Measurements from ENCODE around the gene PITPNM3.
"Not testable (repeated sequence)": the region's sequence is repeated elsewhere in the genome, so short reads cannot be mapped to it uniquely, and the experiment has no call there.

PITPNM3 gene

DNA sequence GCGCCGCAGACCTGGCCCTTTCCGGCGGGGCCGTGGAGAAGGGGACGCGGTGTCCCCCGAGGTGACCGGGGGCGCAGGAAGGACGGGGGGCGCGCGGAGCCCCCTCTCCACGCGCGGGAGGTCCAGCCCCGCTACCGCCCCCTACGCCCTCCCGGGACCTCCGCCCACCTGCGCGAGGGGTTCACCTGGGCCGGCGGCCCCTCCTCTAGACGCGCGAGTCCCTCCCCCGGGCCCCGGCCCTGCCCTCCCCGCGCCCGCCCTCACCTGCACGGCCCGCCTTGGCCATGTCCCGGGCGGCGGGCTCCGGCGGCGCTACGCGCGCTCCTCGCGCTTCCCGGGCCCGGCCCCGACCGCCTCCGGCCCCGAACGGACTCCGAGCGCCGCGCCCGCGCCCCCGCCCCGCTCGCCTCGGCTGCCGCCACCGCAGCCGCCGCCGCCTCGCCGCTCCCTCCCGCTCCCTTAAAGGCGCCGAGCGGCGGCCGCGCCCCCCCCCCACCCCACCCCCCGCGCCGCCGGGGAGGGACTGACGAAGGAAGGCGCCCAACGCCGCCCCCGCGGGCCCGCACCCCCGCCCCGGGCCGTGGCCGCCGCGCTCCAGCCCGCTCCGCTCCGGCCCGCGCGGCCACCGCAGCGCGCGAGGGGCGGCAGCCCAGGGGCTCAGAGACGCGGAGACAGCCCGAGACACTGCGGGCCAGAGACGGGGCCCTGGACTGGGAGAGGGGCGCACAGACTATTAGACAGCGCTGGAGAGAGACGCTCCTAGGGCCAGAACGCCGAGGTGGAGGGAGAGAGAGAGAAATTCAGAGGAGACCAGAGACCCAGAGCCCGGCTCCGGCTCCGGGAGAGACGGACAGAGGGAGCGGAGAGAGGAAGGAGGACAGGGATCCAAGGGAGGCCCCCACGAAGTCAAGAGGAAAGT is at the start of gene PITPNM3:
Gene PITPNM3, minus strand, starts transcription at position 435 of the 919 bp plus-strand sequence. Its CDS starts 149 bp downstream, at position 286.
- DNase-seq, result no peak

DNA sequence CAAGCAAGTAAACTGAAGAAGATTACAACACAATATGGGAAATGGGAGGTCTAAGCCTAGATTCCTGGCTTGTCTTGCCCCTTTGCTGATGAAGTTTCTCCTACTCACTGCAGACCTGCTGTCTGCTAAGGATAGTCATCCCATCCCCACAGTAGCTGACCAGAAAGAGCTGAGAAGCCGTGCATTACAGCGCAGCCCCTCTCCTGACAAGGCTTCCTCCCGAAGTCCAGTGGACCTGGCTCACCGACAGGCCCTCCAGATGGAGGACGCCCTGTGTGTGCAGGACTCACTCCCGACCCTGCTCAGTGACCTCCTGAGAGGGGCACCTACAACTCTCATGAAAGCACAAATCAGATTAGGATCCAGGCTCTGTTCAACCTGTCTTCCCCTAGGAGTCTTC is 48.8 kb upstream of the PITPNM3 start:
- no peak for DNase-seq

DNA sequence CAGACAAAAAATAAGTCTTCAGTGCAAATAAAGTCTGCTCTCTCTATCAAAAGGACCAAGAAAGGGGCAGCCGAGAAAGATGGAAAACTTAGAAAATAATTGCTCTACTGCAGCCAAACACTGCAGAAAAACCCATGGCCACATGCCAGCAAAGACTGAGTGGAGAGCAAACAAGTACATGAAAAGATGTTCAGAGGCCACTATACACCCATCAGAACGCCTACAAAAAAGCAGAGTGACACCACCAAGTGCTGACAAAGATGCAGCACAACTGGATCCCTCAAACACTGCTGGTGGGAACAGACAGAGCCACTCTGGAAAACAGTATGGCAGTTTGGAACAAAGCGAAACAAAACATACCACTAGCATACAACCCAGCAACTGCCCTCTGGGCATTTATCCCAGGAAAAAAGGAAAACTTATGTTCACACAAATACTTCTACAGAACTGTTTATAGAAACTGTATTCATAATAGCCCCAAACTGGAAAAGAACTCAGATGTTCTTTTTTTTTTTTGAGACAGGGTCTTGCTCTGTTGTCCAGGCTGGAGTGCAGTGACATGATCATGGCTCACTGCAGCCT is 47.5 kb upstream of the PITPNM3 start:
- DNase-seq, result no peak

DNA sequence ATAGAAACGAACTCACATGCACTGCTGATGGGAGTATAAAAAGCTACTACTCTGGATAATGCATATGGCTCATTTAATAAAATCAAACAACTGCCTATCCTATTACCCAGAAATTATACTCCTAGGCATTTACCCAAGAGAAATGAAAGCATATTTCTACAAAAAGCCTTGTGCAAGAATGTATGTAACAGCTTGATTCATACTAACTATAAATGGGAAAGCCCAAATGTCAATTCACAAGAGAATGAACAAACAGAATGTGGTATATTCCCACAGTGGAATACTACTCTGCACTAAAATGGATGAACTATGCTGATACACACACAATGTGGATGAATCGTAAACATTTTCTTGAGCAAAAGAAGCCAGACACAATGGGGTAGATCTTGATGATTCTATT is 45.8 kb upstream of the PITPNM3 start:
- DNase-seq, result no peak

DNA sequence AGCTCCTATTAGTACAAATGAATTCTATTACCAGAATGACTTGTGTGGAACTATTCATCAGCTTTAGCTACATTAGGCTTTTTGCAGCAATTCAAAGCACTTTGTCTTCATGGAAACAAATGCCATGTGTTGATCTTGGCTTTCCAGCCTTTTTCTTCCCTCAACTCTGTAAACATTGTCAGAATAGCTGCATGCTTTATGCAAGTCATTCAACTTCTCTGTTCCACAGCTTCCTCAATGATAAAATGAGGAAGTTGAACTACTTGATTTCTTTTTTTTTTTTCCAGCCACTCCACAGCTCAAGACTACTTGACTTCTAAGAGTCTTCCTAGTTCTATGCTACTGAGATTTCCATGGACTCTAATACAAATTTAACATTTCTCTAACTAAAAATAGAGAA is 43.0 kb upstream of the PITPNM3 start:
- no peak for DNase-seq

DNA sequence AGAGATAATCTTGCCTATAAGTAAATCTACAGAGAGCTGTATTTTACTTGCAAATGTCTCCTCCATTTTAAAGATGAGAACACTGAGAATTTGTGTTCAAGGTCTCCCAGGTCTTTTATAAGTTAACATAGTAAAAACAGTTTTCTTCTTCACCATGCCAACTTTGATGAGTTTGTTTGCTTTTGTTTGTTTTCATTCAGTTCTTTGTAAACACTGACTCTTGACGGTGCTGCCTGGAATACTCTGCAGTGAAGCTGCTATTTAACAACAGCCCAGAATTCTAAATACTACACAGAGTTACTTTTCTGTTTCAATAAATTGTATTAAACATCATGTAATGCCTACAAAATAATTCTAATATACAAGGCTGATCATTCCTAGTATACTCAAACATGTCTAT is 41.4 kb upstream of the PITPNM3 start:
- DNase-seq, result no peak

DNA sequence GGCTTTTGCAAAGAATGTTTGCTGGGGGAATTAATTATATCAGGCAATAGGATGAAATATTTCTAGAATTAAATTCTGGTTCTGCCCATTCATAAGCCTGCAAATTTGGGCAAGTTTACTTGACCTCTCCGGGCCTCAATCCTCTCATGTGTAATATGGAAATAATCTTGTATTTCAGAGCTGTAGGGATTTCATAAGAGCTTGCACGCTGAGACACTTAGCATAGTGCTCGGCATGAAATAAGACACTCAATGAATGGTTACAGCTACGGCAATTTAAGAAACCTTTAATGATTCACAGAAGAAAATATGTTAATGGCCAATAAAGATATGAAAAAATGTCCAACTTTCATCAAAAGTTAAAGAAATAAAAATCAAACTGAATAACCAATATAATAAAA is 40.6 kb upstream of the PITPNM3 start:
- DNase-seq, result no peak

DNA sequence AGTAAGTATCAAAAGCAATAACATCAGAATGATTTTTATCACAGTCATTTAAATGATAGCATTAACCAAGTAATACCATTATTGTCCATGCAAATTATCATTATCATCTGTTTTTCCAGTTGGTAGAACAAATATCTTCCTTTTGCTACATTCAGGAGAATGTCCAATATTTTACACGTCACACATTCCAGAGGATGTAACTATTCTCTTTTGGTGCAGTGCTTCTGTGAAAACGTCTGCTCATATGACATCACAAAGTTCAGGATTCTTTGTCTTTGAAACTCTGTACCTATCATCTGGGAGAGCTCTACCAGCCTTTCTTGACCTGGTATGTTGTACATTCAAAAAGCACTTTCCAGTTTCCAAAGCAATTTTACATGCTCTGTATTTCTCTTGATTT is 40.2 kb upstream of the PITPNM3 start:
- DNase-seq, result no peak

DNA sequence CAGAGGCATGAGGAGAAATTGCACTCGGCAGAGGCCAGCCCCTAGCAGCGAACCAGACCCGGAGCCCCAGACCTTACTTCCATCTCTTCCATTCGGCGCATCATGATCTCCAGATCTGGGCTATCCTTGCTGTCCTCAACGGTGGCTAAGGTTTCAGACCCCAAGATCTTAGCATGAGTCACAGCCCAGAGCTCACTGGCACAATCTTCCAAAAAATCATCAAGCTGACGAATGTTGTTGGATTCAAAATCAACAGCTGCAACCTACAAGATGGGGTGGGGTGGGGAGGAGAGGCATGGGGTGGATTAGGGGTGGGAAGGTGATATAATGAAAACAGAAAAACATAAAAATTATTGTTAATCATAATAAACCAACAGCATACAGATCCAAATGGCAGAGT is 39.7 kb upstream of the PITPNM3 start:
- DNase-seq, result no peak

DNA sequence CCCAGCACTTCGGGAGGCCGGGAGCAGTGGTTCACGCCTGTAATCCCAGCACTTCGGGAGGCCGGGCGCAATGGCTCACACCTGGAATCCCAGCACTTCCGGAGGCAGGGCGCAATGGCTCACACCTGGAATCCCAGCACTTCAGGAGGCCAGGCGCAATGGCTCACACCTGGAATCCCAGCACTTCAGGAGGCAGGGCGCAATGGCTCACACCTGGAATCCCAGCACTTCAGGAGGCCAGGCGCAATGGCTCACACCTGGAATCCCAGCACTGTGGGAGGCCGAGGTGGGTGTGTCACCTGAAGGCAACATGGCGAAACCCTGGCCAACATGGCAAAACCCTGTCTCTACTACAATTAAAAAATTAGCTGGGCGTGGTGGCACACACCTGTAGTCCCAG is 37.0 kb upstream of the PITPNM3 start:
- DNase-seq, result not testable (repeated sequence)

DNA sequence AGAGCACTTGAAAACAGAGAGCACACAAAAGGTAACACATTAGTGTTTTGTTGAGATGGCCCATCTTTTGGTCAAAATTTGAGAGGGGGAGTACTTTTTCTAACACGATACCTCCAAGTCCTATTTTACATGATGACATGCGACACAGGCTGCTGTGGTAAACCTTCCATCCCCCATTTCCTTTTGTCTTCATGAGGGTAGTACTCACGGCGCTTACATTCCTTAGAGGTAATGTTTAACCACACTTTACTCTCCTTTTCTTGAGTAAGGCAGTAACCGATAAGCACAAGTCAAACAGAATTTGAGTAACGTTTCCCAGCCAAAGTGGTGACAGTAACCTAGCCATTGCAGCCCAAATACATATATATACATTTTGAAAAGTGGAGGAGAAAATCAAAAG is 35.8 kb upstream of the PITPNM3 start:
- DNase-seq, result no peak

DNA sequence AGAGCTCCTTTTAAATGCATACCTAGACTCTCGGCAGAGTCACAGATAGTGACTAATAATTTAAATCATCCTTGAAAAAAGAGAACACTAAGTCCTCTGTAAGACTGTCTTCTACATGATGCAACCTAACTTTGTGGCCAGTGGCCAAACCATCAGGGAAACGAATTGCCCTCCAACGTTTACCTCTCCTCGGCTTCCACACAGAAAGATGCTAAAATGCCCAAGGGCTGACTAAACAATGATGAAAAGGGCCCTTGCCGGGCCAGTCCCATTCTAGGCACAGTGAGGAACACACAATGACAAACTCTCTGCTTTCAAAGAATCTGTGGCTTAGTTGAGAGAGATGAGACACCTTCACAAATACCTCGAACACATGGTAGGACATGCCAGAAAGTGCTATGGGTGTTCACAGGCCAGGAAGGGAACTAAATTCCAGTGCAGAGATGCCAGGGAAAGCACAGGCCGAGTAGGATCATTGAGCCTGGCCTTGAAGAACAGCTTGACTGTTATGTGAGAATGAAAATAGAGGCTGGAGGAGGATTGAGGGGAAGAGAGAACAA is 35.3 kb upstream of the PITPNM3 start:
- no peak for DNase-seq

DNA sequence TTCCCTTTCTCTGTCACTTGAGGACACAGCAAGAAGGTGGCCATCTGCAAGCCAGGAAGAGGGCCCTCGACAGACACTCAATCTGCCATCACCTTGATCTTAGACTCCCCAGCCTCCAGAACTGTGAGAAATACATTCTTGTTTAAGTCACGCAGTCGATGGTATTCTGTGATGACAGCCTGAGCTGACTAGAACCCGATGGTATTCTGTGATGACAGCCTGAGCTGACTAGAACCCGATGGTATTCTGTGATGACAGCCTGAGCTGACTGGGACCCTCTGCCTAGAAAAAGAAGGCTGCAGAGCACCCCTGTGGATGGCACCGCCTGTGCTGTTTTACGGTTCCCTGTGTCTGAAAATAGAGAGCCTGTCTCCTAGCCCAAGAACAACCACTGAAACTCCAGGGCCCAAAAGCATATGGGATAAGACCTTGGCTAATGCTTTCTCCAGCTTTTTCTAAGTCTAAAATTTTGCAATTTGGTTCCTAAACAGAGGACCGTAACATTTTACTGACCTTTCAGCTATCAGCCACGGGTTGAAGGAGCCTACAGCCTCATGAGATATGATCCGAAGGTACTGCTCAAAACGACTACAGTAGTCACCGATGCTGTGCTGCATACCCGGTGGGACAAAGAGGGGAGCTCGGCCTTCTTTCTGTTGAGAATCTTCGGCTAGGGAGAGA is 33.1 kb upstream of the PITPNM3 start:
- DNase-seq, result no peak

DNA sequence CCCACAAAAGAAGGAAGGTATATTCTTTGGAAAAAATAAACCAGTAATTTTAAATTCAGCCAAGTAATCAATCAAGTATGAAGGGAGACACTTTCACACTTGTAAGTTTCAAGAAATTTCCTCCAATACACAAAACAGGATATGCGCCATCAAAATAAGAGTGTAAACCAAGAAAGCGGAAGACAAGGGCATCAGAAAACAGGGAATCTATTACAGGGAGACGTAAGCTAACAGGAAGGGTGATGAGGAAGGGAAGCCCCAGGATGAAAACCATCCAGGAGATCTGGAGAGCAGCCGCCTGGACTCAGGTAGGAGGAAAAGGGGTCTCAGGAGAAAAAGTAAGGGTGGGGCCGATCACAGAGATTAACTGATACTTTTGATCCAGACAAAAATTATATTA is 31.8 kb upstream of the PITPNM3 start:
- DNase-seq, result no peak

DNA sequence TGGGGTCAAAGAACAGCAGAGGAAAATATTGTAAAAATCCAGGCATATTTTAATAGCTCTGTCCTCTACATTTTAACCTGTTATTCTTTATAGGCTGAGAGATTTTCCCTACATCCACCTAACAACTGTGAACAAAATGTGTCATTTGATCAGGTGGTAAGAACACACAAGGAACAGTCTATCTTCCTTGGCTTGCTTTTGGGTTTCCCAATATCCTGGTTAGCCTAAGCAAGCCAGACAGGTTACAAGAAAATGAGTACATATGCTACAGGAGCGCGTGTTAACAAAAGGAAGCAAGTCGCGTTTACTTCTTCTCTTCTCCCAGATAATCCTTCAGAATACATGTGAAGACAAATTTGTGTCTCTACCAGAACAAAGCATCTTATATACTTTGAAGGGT is 31.0 kb upstream of the PITPNM3 start:
- no peak for DNase-seq

DNA sequence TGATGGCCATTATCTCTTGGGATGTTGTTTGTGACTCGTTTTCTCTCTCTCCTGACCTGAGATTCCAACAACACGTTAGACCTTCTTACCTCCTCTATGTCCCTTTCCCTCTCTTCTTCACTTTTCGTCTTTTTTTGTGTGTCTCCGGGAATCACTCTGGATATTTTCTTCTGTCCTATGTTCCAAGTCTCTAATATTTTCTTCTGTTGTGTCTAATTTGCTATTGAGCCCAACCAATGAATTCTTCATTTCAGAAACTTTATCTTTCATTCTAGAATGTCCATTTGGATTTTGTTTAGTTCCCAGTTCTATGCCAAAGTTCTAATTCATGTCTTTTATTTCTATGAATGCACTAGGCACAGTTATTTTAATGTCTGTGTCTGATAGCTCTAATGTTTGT is 27.1 kb upstream of the PITPNM3 start:
- no peak for DNase-seq

DNA sequence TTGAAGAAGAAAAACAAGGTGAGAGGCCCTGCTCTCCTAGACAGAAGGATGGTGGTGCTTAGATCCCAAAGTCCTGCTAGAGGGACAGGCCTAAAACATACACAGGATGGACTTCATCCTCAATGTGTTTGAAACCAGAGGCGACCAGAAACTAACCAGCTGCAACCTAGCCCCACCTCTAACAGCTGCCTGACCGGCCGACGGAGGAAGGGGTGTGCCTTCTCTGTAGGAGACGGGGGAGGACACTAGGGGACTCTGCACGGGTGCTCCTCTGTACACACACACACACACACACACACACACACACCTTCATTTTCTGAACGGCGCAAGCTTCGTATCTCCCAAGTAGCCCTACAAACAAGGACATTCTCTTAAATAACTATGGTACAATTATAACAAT is 24.3 kb upstream of the PITPNM3 start:
- DNase-seq, result no peak

DNA sequence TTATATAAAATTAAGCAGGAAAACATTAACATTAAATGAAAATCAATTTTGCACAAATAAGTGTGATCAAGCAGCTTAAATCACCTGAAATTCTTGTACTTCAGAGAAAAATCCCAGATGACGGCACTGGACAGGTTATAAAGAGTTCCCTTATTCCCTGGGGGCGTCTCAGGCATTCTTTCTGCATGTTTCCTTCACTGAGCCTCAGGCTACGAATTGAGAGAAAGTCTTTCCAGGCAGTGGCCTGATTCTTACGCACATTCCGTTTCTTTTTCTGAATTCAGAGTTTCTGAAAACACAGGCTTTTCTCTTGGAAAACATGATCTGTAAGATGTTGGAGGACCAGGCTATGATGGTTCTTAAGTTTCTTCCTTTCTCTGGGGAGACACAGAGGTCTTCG is 22.1 kb upstream of the PITPNM3 start:
- DNase-seq, result no peak

DNA sequence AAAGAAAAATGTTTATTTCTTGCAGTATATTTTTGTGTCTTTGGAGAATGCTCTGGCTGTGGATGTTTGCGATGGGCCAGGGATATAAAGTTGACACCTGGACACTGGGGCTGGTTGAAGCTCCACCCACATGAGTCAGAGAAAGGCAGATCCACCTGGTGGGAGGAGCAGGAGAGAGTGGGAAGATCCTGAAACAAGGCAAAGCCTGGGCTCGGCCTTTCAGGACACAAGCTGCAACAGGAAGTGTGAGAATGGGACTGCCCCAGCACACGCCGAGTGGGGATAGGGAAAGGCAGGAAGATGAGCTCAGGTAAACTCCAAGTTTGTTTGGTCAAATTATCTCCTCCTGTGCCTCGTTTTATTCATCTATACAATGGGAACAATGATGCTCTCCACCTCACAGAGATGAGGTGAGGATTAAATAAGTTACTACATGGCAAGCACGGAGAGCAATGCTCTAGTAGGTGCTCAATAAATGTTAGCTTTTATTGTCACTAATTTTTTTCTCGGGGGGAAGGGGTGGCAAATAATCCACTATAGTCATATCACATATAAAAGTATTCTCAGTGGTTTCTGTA is 21.4 kb upstream of the PITPNM3 start:
- DNase-seq, result no peak

DNA sequence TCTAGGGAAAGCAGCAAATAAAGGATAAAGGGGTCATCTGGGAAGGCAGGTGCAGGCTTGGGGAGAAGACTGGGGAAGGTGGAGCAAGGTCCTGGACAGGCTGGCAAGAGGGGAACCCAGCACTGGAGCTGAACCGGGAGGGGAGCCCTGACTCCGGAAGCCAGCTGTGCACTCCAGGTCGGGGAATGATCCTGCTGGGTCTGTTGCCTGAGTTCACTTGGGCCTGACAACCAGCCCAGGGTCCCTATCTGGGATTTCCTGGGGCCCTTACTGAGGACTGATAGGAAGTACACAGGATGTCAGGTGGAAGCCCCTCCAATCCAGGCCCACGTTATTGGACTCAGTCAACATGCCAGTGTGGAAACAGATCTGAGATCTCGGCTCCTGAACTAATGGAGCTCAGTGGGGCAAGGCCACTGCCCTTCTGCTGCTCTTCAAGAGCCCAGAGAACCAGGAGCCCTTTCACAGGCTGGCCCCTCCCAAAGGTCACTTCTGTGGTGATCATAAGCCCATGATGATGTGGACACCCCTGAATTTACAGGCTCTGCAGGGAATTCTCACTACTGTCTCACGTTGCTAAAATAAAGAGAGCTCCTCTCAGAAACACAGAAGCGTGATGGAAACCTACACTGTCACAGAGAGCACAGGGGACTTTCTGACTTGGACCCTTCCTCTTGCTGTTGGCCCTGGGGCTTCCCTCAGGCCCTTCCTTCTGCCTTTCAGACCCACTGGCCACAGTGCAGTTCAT is 19.9 kb upstream of the PITPNM3 start:
- no peak for DNase-seq

DNA sequence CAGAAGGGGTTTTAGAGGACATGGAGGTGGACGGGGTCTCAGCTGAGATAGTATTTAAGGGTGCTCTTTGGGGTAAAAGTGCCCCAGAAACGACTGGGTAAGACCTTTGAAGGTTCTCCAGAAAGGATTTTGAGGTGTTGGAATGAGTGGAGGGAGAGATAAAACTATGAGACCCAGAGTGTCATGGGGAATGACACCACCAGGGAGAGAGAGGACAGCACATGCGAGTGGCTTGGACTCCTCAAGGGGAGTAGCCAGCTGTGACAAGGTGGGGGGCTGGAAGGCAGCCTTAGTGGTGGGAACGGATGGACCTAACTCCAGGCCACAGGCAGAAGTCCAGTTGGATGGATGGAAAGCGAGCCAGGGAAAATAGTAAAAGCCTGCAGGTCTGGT is 19.2 kb upstream of the PITPNM3 start:
- DNase-seq, result no peak
